Measurements from ENCODE around the gene CPAMD8.

Gene CPAMD8

DNA sequence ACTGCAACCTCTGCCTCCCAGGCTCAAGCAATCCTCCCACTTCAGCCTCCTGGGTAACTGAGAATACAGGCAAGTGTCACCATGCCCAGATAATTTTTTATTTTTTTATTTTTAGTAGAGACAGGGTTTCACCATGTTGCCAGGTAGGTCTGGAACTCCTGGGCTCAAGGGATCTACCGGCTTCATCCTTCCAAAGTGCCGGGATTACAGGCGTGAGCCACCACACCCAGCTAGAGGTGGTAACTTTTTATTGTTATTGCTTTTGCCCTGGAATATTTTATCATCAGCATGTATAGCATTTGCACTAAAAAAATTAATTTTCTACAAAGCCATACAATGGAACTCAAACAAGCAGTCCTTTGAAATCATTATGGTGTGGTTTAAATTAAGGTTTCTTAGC, 34.6 kb upstream of the CPAMD8 start:
- H3K4me1 ChIP-seq (ENCODE audit: insufficient read depth, low read length) = no peaks in the 10 kb centered on the region
- H3K9me3 ChIP-seq (ENCODE audit: insufficient read depth, low read depth, low read length) = no peaks in the 10 kb centered on the region
- no peak overlapping the region for H3K27ac ChIP-seq (ENCODE audit: low read length)
- H3K4me3 ChIP-seq (ENCODE audit: low read length) = no peak overlapping the region
- no peaks in the 10 kb centered on the region for H3K27me3 ChIP-seq (ENCODE audit: insufficient read depth, low read length)
- peaks cover 73% of the 10 kb centered on the region for H3K36me3 ChIP-seq (ENCODE audit: insufficient read depth, low read depth, low read length)
- no peak overlapping the region for H3K9ac ChIP-seq (ENCODE audit: low read depth, low read length)

GRCh38 chr19:17060802-17061201, 34.2 kb upstream of the CPAMD8 start:
- Histone ChIP-seq H3K9ac (ENCODE audit: low read depth, low read length) (no peak overlapping the region), H3K9me3 (ENCODE audit: insufficient read depth, low read depth, low read length) (no peaks in the 10 kb centered on the region), H3K36me3 (ENCODE audit: insufficient read depth, low read depth, low read length) (peaks cover 73% of the 10 kb centered on the region), H3K4me1 (ENCODE audit: insufficient read depth, low read length) (no peaks in the 10 kb centered on the region), H3K4me3 (ENCODE audit: low read length) (no peak overlapping the region), H3K27me3 (ENCODE audit: insufficient read depth, low read length) (no peaks in the 10 kb centered on the region), H3K27ac (ENCODE audit: low read length) (no peak overlapping the region)

DNA sequence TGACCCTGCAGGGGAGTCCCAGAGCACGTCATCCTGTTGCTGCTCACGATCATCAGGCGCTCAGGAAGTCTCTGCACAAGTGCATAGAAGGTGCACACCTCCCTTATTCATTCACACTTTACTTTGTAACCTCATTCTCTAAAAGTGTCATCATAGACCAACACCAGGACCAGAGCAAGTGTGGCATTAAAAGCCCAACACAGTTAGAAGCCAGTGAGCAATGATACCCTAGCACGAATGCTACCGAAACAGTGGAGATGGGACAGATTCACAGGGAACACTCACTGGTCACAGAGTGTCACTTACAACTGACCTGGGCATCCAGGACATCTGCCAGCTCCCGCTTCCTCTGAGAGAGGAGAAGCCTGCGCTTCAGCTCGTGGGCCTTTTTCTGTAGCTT, 31.6 kb upstream of the CPAMD8 start:
- no peak overlapping the region for H3K27ac ChIP-seq (ENCODE audit: low read length)
- H3K4me3 ChIP-seq (ENCODE audit: low read length) = no peak overlapping the region
- peaks cover 75% of the 10 kb centered on the region for H3K36me3 ChIP-seq (ENCODE audit: insufficient read depth, low read depth, low read length)
- no peaks in the 10 kb centered on the region for H3K27me3 ChIP-seq (ENCODE audit: insufficient read depth, low read length)
- no peaks in the 10 kb centered on the region for H3K4me1 ChIP-seq (ENCODE audit: insufficient read depth, low read length)
- H3K9ac ChIP-seq (ENCODE audit: low read depth, low read length) = no peak overlapping the region
- H3K9me3 ChIP-seq (ENCODE audit: insufficient read depth, low read depth, low read length) = no peaks in the 10 kb centered on the region

GRCh38 chr19:17055636-17056035, 29.0 kb upstream of the CPAMD8 start:
- H3K27ac ChIP-seq (ENCODE audit: low read length) = no peak overlapping the region
- no peaks in the 10 kb centered on the region for H3K4me1 ChIP-seq (ENCODE audit: insufficient read depth, low read length)
- no peak overlapping the region for H3K4me3 ChIP-seq (ENCODE audit: low read length)
- H3K27me3 ChIP-seq (ENCODE audit: insufficient read depth, low read length) = no peaks in the 10 kb centered on the region
- H3K9me3 ChIP-seq (ENCODE audit: insufficient read depth, low read depth, low read length) = no peaks in the 10 kb centered on the region
- no peak overlapping the region for H3K9ac ChIP-seq (ENCODE audit: low read depth, low read length)
- H3K36me3 ChIP-seq (ENCODE audit: insufficient read depth, low read depth, low read length) = peaks cover 84% of the 10 kb centered on the region

DNA sequence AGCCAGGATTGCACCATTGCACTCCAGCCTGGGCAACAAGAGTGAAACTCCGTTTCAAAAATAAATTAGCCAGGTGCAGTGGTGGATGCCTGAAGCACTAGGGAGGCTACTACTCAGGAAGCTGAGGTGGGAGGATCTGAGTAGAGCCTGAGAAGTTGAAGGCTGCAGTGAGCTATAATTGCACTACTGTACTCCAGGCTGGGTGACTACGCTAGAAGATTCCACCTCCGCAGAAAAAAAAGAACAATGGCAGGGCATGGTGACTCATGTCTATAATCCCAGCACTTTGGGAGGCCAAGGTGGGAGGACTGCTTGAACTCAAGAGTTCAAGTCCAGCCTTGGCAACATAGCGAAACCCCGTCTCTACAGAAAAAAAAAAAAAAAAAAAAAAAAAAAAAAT, 28.1 kb upstream of the CPAMD8 start:
- H3K27me3 ChIP-seq (ENCODE audit: insufficient read depth, low read length) = no peaks in the 10 kb centered on the region
- no peaks in the 10 kb centered on the region for H3K4me1 ChIP-seq (ENCODE audit: insufficient read depth, low read length)
- H3K4me3 ChIP-seq (ENCODE audit: low read length) = no peak overlapping the region
- H3K9ac ChIP-seq (ENCODE audit: low read depth, low read length) = no peak overlapping the region
- H3K36me3 ChIP-seq (ENCODE audit: insufficient read depth, low read depth, low read length) = peaks cover 85% of the 10 kb centered on the region
- no peak overlapping the region for H3K27ac ChIP-seq (ENCODE audit: low read length)
- H3K9me3 ChIP-seq (ENCODE audit: insufficient read depth, low read depth, low read length) = no peaks in the 10 kb centered on the region

GRCh38 chr19:17052439-17052838, 25.8 kb upstream of the CPAMD8 start:
- Histone ChIP-seq H3K4me3 (ENCODE audit: low read length) (no peak overlapping the region), H3K27ac (ENCODE audit: low read length) (no peak overlapping the region), H3K9me3 (ENCODE audit: insufficient read depth, low read depth, low read length) (no peaks in the 10 kb centered on the region), H3K9ac (ENCODE audit: low read depth, low read length) (no peak overlapping the region), H3K4me1 (ENCODE audit: insufficient read depth, low read length) (no peaks in the 10 kb centered on the region), H3K36me3 (ENCODE audit: insufficient read depth, low read depth, low read length) (peaks cover 76% of the 10 kb centered on the region), H3K27me3 (ENCODE audit: insufficient read depth, low read length) (no peaks in the 10 kb centered on the region)

- no peaks in the 10 kb centered on the region for H3K4me1 ChIP-seq (ENCODE audit: insufficient read depth, low read length)
- no peaks in the 10 kb centered on the region for H3K9me3 ChIP-seq (ENCODE audit: insufficient read depth, low read depth, low read length)
- H3K36me3 ChIP-seq (ENCODE audit: insufficient read depth, low read depth, low read length) = peaks cover 60% of the 10 kb centered on the region
- H3K4me3 ChIP-seq (ENCODE audit: low read length) = no peak overlapping the region
- H3K27ac ChIP-seq (ENCODE audit: low read length) = no peak overlapping the region
- H3K27me3 ChIP-seq (ENCODE audit: insufficient read depth, low read length) = no peaks in the 10 kb centered on the region
- no peak overlapping the region for H3K9ac ChIP-seq (ENCODE audit: low read depth, low read length)
Observed at GRCh38 chr19:17049711-17050280, 23.2 kb upstream of the CPAMD8 start.

DNA sequence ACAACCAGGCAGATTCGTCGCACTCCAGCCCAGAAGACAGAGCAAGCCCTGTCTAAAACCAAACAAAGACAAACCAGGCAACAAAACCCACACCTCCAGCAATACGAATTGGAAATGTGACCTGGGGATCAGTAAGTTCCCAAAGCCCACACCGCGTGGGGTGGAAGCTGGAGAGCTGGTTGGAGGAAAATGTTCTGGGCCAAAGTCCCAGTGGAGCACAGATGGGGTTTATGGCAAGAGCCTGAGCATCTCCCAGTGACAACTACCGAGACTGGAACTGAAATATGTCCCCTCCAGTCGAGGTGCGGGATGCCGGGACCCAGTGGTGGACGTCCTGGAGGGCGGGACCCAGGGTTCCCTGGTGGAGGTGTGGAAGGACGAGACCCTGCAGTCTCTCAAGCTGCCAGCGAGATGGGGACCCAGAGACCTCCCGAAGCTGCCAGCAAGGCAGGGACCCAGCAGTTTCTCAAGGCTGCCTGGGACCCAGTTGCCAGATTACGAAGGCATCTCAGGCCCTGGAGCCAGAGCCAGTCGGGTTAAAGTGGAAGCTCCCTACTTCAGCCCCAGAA, 22.4 kb upstream of the CPAMD8 start:
- no peak overlapping the region for H3K27ac ChIP-seq (ENCODE audit: low read length)
- H3K36me3 ChIP-seq (ENCODE audit: insufficient read depth, low read depth, low read length) = peaks cover 55% of the 10 kb centered on the region

GRCh38 chr19:17045907-17046502, 19.4 kb upstream of the CPAMD8 start:
- Histone ChIP-seq H3K36me3 (ENCODE audit: insufficient read depth, low read depth, low read length) (peaks cover 27% of the 10 kb centered on the region), H3K4me3 (ENCODE audit: low read length) (no peak overlapping the region), H3K9ac (ENCODE audit: low read depth, low read length) (no peak overlapping the region), H3K9me3 (ENCODE audit: insufficient read depth, low read depth, low read length) (no peaks in the 10 kb centered on the region), H3K27me3 (ENCODE audit: insufficient read depth, low read length) (no peaks in the 10 kb centered on the region), H3K4me1 (ENCODE audit: insufficient read depth, low read length) (no peaks in the 10 kb centered on the region), H3K27ac (ENCODE audit: low read length) (no peak overlapping the region)

More for the DNA sequence above, 22.4 kb upstream of the CPAMD8 start:
- Histone ChIP-seq H3K4me1 (ENCODE audit: insufficient read depth, low read length) (no peaks in the 10 kb centered on the region), H3K27me3 (ENCODE audit: insufficient read depth, low read length) (no peaks in the 10 kb centered on the region), H3K9me3 (ENCODE audit: insufficient read depth, low read depth, low read length) (no peaks in the 10 kb centered on the region), H3K9ac (ENCODE audit: low read depth, low read length) (no peak overlapping the region), H3K4me3 (ENCODE audit: low read length) (no peak overlapping the region)

DNA sequence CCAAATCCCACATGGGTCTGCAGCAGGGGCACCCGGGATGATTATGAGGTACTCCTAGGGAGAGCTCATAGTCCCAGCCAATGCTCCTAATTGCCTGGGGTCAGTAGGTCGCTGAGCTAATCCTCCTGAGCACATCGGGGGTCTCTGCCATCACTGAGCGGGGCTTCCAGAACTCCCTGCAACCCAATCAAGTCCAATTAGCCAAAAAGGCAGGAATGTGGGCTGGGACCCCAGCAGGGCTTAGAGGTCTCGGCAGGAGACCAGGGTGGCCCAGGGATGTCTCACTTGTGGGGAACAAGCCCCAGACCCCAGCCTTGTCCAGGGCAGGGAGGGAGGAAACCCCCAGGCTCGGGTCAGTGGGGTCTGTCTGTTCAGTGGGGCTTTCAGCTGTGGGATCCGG, 17.1 kb upstream of the CPAMD8 start:
- peaks cover 7% of the 10 kb centered on the region; the same call in 1 of the 2 replicates for H3K36me3 ChIP-seq (ENCODE audit: insufficient read depth, low read depth, low read length)
- no peak overlapping the region for H3K4me3 ChIP-seq (ENCODE audit: low read length)
- no peak overlapping the region for H3K9ac ChIP-seq (ENCODE audit: low read depth, low read length)
- no peaks in the 10 kb centered on the region for H3K27me3 ChIP-seq (ENCODE audit: insufficient read depth, low read length)
- no peaks in the 10 kb centered on the region for H3K9me3 ChIP-seq (ENCODE audit: insufficient read depth, low read depth, low read length)
- H3K27ac ChIP-seq (ENCODE audit: low read length) = no peak overlapping the region
- no peaks in the 10 kb centered on the region for H3K4me1 ChIP-seq (ENCODE audit: insufficient read depth, low read length)

DNA sequence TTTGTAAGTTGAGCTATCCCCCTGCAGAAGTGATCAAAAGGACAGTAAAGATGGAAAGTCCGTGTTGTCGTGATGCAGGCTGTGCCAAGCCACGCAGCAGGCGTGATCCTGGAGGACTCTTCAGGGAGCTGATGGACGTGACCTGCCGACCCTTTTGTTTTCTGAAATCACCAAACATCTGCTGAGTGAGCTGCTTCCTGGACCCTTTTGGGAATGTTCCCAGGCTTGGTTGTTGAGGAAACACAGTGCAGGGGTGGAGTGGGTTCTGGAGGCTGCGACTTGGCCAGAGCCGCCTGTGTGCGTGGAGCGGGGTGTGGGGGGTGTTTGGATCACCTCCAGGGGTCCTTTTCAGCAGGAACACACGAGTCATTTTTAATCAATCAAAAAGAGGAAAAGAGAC, 15.4 kb upstream of the CPAMD8 start:
- Histone ChIP-seq H3K36me3 (ENCODE audit: insufficient read depth, low read depth, low read length) (no peaks in the 10 kb centered on the region), H3K9ac (ENCODE audit: low read depth, low read length) (no peak overlapping the region), H3K27ac (ENCODE audit: low read length) (no peak overlapping the region), H3K4me3 (ENCODE audit: low read length) (no peak overlapping the region), H3K9me3 (ENCODE audit: insufficient read depth, low read depth, low read length) (no peaks in the 10 kb centered on the region), H3K4me1 (ENCODE audit: insufficient read depth, low read length) (no peaks in the 10 kb centered on the region), H3K27me3 (ENCODE audit: insufficient read depth, low read length) (no peaks in the 10 kb centered on the region)

DNA sequence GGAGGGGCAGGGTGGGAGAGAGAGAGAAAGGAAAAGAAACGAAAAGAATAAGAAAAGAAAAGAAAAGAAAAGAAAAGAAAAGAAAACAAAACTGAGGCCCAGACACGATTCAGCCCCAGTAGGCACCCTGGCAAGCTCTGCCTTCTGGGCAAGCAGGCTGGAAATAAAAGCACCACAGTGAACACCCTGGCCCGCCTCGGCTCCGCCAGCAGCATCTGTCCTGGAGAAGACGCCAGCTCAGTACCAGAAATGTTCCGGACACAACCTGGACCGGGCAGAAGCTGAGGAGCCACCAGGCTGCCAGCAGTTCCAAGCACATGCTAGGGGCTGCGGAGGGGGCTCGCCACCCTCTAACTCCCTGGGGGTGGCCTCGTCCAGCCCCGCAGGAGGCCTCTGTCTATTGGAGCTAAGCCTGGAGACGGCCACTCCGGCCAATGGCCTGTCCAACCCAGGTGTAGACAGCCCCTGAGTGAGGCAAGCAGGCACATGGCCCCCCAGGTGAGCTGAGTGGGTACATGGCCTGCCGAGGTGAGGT, 11.4 kb upstream of the CPAMD8 start:
- Histone ChIP-seq H3K27ac (ENCODE audit: low read length) (no peak overlapping the region), H3K36me3 (ENCODE audit: insufficient read depth, low read depth, low read length) (no peaks in the 10 kb centered on the region), H3K27me3 (ENCODE audit: insufficient read depth, low read length) (no peaks in the 10 kb centered on the region), H3K4me1 (ENCODE audit: insufficient read depth, low read length) (no peaks in the 10 kb centered on the region), H3K4me3 (ENCODE audit: low read length) (no peak overlapping the region), H3K9me3 (ENCODE audit: insufficient read depth, low read depth, low read length) (no peaks in the 10 kb centered on the region), H3K9ac (ENCODE audit: low read depth, low read length) (no peak overlapping the region)
